CD4-positive, alpha-beta T cell (primary cell): ENCODE measurements around the gene SS18L1. TPM values are rescaled to one million over a fixed set of nuclear protein-coding genes. Genes with fewer than 3 reads are reported as not detected.

Experiments
- ATAC-seq: fragments of 200-7000 bp; cut with Tn5 transposase; one replicate; pipeline ENCODE4 v1.10.0; 2022; ENCODE audit warnings: mild to moderate bottlenecking; ENCODE audit not compliant: poor library complexity
- CTCF ChIA-PET: fragments of 350-600 bp; sonication (Branson Sonifier 250); formaldehyde crosslinking; loops from one replicate; lab custom pipeline; 2021; ENCODE audit warnings: antibody characterized with exemption, inconsistent platforms; lab: Charles Lee
- POLR2A ChIA-PET: fragments of 350-600 bp; sonication (Branson Sonifier 250); formaldehyde crosslinking; loops from one replicate; lab custom pipeline; 2021; ENCODE audit warnings: antibody characterized with exemption, inconsistent platforms; lab: Charles Lee
- DNase-seq, 14 experiments: peaks; one replicate each; pipeline ENCODE4 v3.0.0-alpha.2; 2013 to 2020; ENCODE audit warnings: mixed read lengths in 2 of 14
- H3K27ac ChIP-seq, 2 donors: one replicate each; pipeline versions ENCODE4 v1.5.1 to v1.7.0; 2013; ENCODE audit warnings: low read length in 2 of 2, low read depth in 1 of 2, mild to moderate bottlenecking in 1 of 2
- H3K27me3 ChIP-seq, 2 experiments: 1 replicate in 1 of 2; 2 replicates in 1 of 2; pipeline versions ENCODE4 v1.6.1 to v1.7.0; 2013; ENCODE audit warnings: low read length in 2 of 2, control low read depth in 1 of 2, mild to moderate bottlenecking in 1 of 2, moderate library complexity in 1 of 2; ENCODE audit not compliant: insufficient read depth in 2 of 2, control insufficient read depth in 1 of 2
- H3K36me3 ChIP-seq: one replicate; pipeline ENCODE4 v1.6.1; 2013; ENCODE audit warnings: low read length, control low read depth; ENCODE audit not compliant: insufficient read depth
- H3K4me1 ChIP-seq: one replicate; pipeline ENCODE4 v1.6.1; 2013; ENCODE audit warnings: low read length, control low read depth; ENCODE audit not compliant: insufficient read depth
- H3K4me3 ChIP-seq: one replicate; pipeline ENCODE4 v1.5.1; 2013; ENCODE audit warnings: mild to moderate bottlenecking, low read length, moderate library complexity
- H3K9me3 ChIP-seq, 2 experiments: 1 replicate in 1 of 2; 2 replicates in 1 of 2; pipeline versions ENCODE4 v1.6.1 to v1.7.0; 2013; ENCODE audit warnings: low read length in 2 of 2, mild to moderate bottlenecking in 2 of 2, control low read depth in 1 of 2, moderate library complexity in 1 of 2; ENCODE audit not compliant: control insufficient read depth in 1 of 2, insufficient read depth in 1 of 2
- H3K27ac Mint-ChIP-seq: one replicate; pipeline ENCODE4 v1.8.0; 2020; ENCODE audit warnings: mixed read lengths
- H3K27me3 Mint-ChIP-seq: one replicate; pipeline ENCODE4 v1.8.0; 2021; ENCODE audit warnings: mixed read lengths
- H3K36me3 Mint-ChIP-seq: one replicate; pipeline ENCODE4 v1.8.0; 2021; ENCODE audit warnings: low read depth, mixed read lengths
- H3K4me1 Mint-ChIP-seq: one replicate; pipeline ENCODE4 v1.8.0; 2021; ENCODE audit warnings: low read depth, mixed read lengths
- H3K4me3 Mint-ChIP-seq: one replicate; pipeline ENCODE4 v1.8.0; 2020; ENCODE audit warnings: mild to moderate bottlenecking, mixed read lengths
- H3K9me3 Mint-ChIP-seq: one replicate; pipeline ENCODE4 v1.8.0; 2020; ENCODE audit warnings: mixed read lengths
- intact Hi-C, 2 experiments: fragments of 100-400 bp; cut with DNase I in 1 of 2; cut with micrococcal nuclease in 1 of 2; formaldehyde crosslinking; loops; one replicate each; pipeline versions ENCODE4 v1.15.1 to v1.9.0; 2023 to 2025; cut with DNase I, micrococcal nuclease
- total RNA-seq, 174 experiments: library from RNA in 2 of 174; stranded (reverse) in 2 of 174; gene quantifications; one replicate each; pipeline ENCODE4 v1.2.3 and lab custom pipeline; 2021 to 2026
- TF ChIP-seq, protein P1 (sequence below): fragments of 200-600 bp; IDR thresholded peaks from one replicate; pipeline ENCODE4 v1.8.0; 2022; ENCODE audit warnings: antibody characterized with exemption, mild to moderate bottlenecking

Gene SS18L1
- total RNA-seq, 2 experiments from 2014 or later = 12.8 to 13.4 TPM

- intact Hi-C loops = no loop called here
- H3K27ac Mint-ChIP-seq = peak overlapping the region; percentile 80
- H3K4me1 ChIP-seq = peaks cover 46% of the 10 kb centered on the region
- H3K9me3 Mint-ChIP-seq = no peaks in the 10 kb centered on the region
- no peak overlapping the region for H3K4me3 ChIP-seq
- TF ChIP-seq, protein P1, sequence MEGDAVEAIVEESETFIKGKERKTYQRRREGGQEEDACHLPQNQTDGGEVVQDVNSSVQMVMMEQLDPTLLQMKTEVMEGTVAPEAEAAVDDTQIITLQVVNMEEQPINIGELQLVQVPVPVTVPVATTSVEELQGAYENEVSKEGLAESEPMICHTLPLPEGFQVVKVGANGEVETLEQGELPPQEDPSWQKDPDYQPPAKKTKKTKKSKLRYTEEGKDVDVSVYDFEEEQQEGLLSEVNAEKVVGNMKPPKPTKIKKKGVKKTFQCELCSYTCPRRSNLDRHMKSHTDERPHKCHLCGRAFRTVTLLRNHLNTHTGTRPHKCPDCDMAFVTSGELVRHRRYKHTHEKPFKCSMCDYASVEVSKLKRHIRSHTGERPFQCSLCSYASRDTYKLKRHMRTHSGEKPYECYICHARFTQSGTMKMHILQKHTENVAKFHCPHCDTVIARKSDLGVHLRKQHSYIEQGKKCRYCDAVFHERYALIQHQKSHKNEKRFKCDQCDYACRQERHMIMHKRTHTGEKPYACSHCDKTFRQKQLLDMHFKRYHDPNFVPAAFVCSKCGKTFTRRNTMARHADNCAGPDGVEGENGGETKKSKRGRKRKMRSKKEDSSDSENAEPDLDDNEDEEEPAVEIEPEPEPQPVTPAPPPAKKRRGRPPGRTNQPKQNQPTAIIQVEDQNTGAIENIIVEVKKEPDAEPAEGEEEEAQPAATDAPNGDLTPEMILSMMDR = no peak
- no peaks in the 10 kb centered on the region for H3K27me3 Mint-ChIP-seq
- peak overlapping the region; percentile 27 for H3K4me3 Mint-ChIP-seq
- H3K36me3 Mint-ChIP-seq = peaks cover 95% of the 10 kb centered on the region
- DNase-seq = no peak
- CTCF ChIA-PET = no interaction called here
- peaks cover 39% of the 10 kb centered on the region for H3K4me1 Mint-ChIP-seq
- ATAC-seq = no peak
- H3K9me3 ChIP-seq = no peaks in the 10 kb centered on the region
- POLR2A ChIA-PET = interaction anchor here (2.4 to 4.9 kb wide), 2 partner anchors 11 to 66 kb away, joined by 10 to 40 read pairs; partner anchors contain the start of genes LSM14B and TAF4
- no peaks in the 10 kb centered on the region for H3K27me3 ChIP-seq
- H3K36me3 ChIP-seq = peaks cover 96% of the 10 kb centered on the region
- H3K27ac ChIP-seq = peak overlapping the region in 1 of 2 donors; percentile 7
These were observed 11.1 kb upstream of the SS18L1 start for GRCh38 chr20:62132421-62132820.

DNA sequence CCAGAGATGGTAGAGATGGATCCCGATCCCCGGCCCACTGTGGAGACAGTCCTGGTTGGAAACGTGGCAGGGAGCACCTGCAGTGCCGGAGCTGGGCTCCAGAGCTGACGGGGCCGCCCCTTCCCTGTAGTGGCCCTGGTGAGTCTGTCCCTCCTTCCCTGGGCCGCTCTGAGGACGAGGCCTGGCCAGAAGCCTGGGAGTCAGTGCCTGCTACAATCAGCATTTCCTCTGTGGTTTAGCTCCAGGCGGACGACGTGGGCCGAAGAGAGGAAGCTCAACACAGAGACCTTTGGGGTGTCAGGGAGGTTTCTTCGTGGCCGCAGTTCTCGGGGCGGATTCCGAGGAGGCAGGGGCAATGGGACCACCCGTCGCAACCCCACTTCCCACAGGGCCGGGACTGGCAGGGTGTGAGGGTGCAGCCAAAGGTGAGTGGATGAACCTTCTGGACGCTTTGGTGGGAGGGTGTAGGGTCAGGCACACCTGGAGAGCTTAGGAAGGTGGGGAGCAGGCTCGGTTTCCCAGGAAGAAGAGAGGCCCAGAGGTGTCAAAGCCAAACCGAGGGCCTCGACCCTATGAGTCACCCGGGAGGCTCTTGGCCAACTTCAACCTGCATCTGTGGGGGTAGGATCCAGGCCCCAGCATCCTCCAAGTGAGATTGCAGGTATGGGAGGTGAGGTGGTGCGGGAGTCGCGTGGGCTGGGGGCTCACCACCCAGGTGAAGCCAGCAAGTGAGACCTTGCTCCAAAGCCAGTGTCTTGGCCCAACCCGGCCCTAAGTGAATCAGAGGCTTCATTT is 10.3 kb upstream of the SS18L1 start:
- Mint-ChIP-seq H3K36me3 (peaks cover 95% of the 10 kb centered on the region), H3K27ac (peak overlapping the region; percentile 80), H3K4me3 (no peak overlapping the region), H3K27me3 (no peaks in the 10 kb centered on the region), H3K9me3 (no peaks in the 10 kb centered on the region), H3K4me1 (peaks cover 39% of the 10 kb centered on the region)
- H3K36me3 ChIP-seq = peaks cover 96% of the 10 kb centered on the region
- no peak overlapping the region for H3K4me3 ChIP-seq
- DNase-seq = no peak
- ATAC-seq = no peak
- TF ChIP-seq, protein P1 = no peak
- peaks cover 53% of the 10 kb centered on the region for H3K4me1 ChIP-seq
- ChIA-PET CTCF (no interaction called here), POLR2A (interaction anchor here (1.2 to 4.9 kb wide), 4 partner anchors 10 to 67 kb away, joined by 3 to 40 read pairs (median 6); partner anchors contain the start of genes LSM14B, PSMA7, SS18L1 and TAF4)
- no peaks in the 10 kb centered on the region for H3K27me3 ChIP-seq
- H3K27ac ChIP-seq = peak overlapping the region; percentile 7 to 16
- intact Hi-C loops = no loop called here
- no peaks in the 10 kb centered on the region for H3K9me3 ChIP-seq

GRCh38 chr20:62133864-62134263 is 9.7 kb upstream of the SS18L1 start:
- Mint-ChIP-seq H3K9me3 (no peaks in the 10 kb centered on the region), H3K27ac (peak overlapping the region; percentile 80), H3K4me1 (peaks cover 35% of the 10 kb centered on the region), H3K4me3 (no peak overlapping the region), H3K36me3 (peaks cover 95% of the 10 kb centered on the region), H3K27me3 (no peaks in the 10 kb centered on the region)
- intact Hi-C loops = no loop called here
- Histone ChIP-seq H3K4me3 (no peak overlapping the region), H3K4me1 (peaks cover 53% of the 10 kb centered on the region), H3K36me3 (peaks cover 94% of the 10 kb centered on the region), H3K27ac (no peak overlapping the region), H3K27me3 (no peaks in the 10 kb centered on the region), H3K9me3 (no peaks in the 10 kb centered on the region)
- peak; percentile 28 for ATAC-seq
- ChIA-PET CTCF (no interaction called here), POLR2A (interaction anchor here (1.2 to 4.9 kb wide), 4 partner anchors 10 to 67 kb away, joined by 3 to 40 read pairs (median 6); partner anchors contain the start of genes LSM14B, PSMA7, SS18L1 and TAF4)
- TF ChIP-seq, protein P1 = no peak
- DNase-seq = no peak
